Measurements from ENCODE around the gene SH3PXD2A.
"Not testable (repeated sequence)": the region's sequence is repeated elsewhere in the genome, so short reads cannot be mapped to it uniquely, and the experiment has no call there.

The SH3PXD2A gene

GRCh38 chr10:103732339-103733044, 122.9 kb downstream of the SH3PXD2A start:
- Histone ChIP-seq H3K36me3 (no peaks in the 10 kb centered on the region), H3K27ac (no peak overlapping the region), H3K4me3 (ENCODE audit: low read depth in 1 of 2, low read length in 1 of 2) (no peak overlapping the region), H3K27me3 (no peaks in the 10 kb centered on the region), H3K9me3 (no peaks in the 10 kb centered on the region), H3K4me1 (ENCODE audit: control insufficient read depth in 1 of 2, insufficient read depth in 1 of 2, low read depth in 1 of 2, low read length in 1 of 2) (no peaks in the 10 kb centered on the region)
- TF ChIP-seq, protein P1, sequence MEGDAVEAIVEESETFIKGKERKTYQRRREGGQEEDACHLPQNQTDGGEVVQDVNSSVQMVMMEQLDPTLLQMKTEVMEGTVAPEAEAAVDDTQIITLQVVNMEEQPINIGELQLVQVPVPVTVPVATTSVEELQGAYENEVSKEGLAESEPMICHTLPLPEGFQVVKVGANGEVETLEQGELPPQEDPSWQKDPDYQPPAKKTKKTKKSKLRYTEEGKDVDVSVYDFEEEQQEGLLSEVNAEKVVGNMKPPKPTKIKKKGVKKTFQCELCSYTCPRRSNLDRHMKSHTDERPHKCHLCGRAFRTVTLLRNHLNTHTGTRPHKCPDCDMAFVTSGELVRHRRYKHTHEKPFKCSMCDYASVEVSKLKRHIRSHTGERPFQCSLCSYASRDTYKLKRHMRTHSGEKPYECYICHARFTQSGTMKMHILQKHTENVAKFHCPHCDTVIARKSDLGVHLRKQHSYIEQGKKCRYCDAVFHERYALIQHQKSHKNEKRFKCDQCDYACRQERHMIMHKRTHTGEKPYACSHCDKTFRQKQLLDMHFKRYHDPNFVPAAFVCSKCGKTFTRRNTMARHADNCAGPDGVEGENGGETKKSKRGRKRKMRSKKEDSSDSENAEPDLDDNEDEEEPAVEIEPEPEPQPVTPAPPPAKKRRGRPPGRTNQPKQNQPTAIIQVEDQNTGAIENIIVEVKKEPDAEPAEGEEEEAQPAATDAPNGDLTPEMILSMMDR (IDR thresholded peaks at IDR 0.05), result no peak

DNA sequence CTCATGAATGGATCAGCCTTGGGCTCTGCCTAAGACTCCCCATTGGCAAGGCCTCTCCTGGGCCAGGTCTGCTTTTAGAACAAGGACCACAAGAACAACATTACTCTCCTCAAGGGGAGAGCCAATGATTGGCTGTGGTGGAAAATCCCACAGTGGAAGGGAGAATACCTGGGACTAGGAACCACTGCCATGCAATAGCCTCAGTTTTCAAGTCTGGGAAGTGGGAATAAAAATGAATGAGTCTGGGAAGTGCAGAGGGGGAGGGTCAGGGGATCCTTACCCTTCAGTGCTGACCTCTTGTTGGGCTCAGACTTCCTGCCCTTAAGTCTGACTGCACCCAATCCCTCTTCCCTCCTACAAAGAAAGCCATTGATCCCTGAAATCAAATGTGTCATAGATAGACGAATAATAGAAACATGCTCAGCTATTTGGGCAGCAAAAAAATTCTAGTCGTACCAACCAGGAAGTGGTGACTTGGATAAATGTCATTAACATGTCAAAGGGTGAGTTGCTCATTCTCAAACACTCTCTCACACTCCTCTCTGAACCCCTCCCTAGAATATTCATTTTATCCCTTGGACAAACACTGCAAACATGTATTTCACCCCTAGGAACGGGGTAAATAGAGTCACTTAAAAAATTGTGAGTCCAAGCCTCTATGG, 123.6 kb downstream of the SH3PXD2A start:
- Histone ChIP-seq H3K9me3 (no peaks in the 10 kb centered on the region), H3K27me3 (no peaks in the 10 kb centered on the region), H3K27ac (no peak overlapping the region), H3K4me3 (ENCODE audit: low read depth in 1 of 2, low read length in 1 of 2) (no peak overlapping the region), H3K4me1 (ENCODE audit: control insufficient read depth in 1 of 2, insufficient read depth in 1 of 2, low read depth in 1 of 2, low read length in 1 of 2) (no peaks in the 10 kb centered on the region), H3K36me3 (no peaks in the 10 kb centered on the region)
- TF ChIP-seq, protein P1 (IDR thresholded peaks at IDR 0.05), result no peak

DNA sequence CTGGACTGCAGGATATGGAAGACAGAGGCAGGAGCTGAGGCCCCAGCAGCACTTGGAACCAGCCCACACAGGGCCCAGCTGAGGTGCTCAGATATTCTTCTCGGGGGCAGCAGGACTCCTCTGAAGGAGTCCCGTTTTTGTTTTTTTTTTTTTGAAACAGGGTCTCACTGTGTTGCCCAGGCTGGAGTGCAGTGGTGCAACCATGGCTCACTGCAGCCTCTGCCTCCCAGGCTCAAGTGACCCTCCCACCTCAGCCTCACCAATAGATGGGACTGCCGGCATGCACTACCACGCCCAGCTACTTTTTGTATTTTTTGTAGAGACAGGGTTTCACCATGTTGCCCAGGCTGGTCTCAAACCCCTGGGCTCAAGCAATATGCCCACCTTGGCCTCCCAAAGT, 124.3 kb downstream of the SH3PXD2A start:
- H3K4me1 ChIP-seq (ENCODE audit: control insufficient read depth in 1 of 2, insufficient read depth in 1 of 2, low read depth in 1 of 2, low read length in 1 of 2); H3K9me3 ChIP-seq; H3K27me3 ChIP-seq; H3K27ac ChIP-seq; H3K36me3 ChIP-seq; H3K4me3 ChIP-seq (ENCODE audit: low read depth in 1 of 2, low read length in 1 of 2): not testable (repeated sequence)

- H3K36me3 ChIP-seq, result no peaks in the 10 kb centered on the region
- no peaks in the 10 kb centered on the region for H3K27me3 ChIP-seq
- no peaks in the 10 kb centered on the region for H3K9me3 ChIP-seq
- TF ChIP-seq, protein P1 (IDR thresholded peaks at IDR 0.05), result no peak
- H3K27ac ChIP-seq, result no peak overlapping the region
- no peaks in the 10 kb centered on the region for H3K4me1 ChIP-seq (ENCODE audit: control insufficient read depth in 1 of 2, insufficient read depth in 1 of 2, low read depth in 1 of 2, low read length in 1 of 2)
- H3K4me3 ChIP-seq (ENCODE audit: low read depth in 1 of 2, low read length in 1 of 2), result no peak overlapping the region
These were observed 125.5 kb downstream of the SH3PXD2A start for GRCh38 chr10:103729851-103730250.

DNA sequence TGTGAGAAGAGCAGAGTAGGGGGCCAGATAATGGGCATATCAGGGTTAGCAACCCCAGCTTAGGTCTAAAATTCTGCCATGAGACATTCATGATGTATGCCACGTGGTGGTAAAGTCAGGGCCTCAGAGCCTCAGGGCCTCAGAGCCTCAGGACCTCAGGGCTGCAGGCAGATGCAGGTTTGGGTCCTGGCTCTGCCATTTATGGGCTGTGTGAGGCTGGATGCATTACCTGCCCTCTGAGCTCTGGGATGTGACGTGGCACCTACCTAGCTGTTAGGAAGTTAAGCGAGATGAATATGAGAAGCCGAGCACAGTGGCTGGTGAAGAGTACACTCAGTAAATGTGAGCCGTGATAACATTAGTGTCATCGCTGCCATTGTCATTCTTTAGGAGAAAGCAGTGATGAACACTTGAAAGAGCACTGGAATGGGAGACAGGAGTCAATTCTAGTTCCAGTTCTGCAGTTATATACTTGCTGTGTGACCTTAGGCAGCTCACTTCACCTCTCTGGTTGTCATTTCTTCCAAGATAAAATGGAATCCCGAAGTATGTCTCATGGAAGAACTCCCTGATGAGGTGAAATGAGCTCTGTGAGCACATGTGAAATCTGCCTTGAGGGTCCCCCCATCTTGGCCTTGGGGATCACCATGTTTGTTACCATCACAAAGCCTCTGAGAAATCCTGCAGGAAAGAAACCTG, 127.2 kb downstream of the SH3PXD2A start:
- Histone ChIP-seq H3K27ac (no peak overlapping the region), H3K4me1 (ENCODE audit: control insufficient read depth in 1 of 2, insufficient read depth in 1 of 2, low read depth in 1 of 2, low read length in 1 of 2) (no peaks in the 10 kb centered on the region), H3K36me3 (no peaks in the 10 kb centered on the region), H3K9me3 (no peaks in the 10 kb centered on the region), H3K4me3 (ENCODE audit: low read depth in 1 of 2, low read length in 1 of 2) (no peak overlapping the region), H3K27me3 (no peaks in the 10 kb centered on the region)
- TF ChIP-seq, protein P1 (IDR thresholded peaks at IDR 0.05), result no peak

DNA sequence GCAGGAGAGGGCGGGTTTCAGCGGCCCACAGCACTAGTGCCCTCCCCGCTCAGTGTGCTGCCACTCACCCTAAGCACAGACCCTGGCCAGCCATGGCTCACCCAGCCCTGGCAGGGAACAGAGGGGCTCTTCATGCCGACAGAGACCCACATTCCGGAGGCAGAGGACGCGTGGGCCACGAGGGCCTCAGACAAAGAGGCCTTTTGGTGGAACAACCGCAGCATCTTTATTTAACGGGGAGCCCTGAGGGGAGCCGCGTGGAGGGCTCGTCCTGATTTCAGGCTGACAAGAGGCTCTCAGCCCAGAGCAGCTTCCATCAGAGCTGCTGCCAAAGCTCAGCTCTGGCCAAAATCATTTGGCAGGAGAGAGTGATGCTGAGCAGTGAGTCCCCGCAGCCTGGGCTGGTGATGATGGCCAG, 127.8 kb downstream of the SH3PXD2A start:
- Histone ChIP-seq H3K27ac (no peak overlapping the region), H3K9me3 (no peaks in the 10 kb centered on the region), H3K27me3 (no peaks in the 10 kb centered on the region), H3K4me3 (ENCODE audit: low read depth in 1 of 2, low read length in 1 of 2) (no peak overlapping the region), H3K36me3 (no peaks in the 10 kb centered on the region), H3K4me1 (ENCODE audit: control insufficient read depth in 1 of 2, insufficient read depth in 1 of 2, low read depth in 1 of 2, low read length in 1 of 2) (no peaks in the 10 kb centered on the region)
- TF ChIP-seq, protein P1 (IDR thresholded peaks at IDR 0.05), result no peak

Data from neutrophil (primary cell).